HG03108 (cell line): ENCODE data around the gene DEPDC5.

Experiments used
- ATAC-seq: cut with Tn5 transposase; IDR thresholded peaks from one replicate; pipeline ENCODE4 v1.9.1; 2021; ENCODE audit warnings: moderate library complexity; ENCODE audit not compliant: unreplicated experiment

DEPDC5 gene

DNA sequence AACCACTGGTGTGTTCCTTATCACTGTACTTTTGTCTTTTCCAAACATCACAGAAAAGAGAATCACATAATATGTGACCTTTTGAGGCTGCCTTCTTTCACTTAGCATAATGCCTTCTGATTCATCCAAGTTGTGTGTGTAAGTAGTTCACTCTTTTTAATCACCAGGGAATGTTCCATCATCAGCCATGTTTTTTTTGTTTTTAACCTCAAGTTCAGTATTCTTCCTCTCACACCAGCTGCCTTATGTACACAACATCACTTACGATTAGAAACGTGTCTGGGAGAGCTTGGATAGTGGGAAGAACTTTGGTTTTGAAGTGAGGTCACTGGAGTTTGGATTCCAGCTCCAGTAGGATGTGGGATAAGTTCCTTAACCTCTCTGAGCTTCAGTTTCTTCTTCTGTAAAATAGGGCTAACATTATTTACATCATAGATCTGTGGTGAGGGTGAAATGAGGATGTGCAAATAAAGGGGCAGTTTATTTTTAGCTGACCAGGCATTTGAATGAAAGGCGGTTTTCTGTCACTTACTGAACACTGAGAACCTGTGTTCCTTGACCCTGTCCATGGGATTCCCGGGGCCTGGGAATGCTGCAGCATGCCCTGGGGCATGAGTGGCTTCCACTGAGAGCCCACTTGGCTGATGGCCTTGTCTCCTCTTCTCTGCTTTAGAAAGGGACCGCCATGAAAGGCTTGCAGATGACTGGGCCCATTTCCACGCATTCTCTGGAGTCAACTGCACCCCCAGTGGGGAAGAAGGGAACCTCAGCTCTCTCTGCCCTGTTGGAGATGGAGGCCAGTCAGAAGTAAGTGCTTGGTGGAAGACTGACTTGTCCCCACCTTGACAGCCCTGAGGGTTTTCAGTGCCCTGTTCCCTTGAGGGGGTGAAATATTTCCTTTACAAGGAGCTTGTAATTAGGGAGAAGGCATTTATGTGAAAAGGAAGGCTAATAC, 92.6 kb downstream of the DEPDC5 start:
- ATAC-seq = no peak

GRCh38 chr22:31848411-31848810, 94.6 kb downstream of the DEPDC5 start:
- ATAC-seq = no peak

DNA sequence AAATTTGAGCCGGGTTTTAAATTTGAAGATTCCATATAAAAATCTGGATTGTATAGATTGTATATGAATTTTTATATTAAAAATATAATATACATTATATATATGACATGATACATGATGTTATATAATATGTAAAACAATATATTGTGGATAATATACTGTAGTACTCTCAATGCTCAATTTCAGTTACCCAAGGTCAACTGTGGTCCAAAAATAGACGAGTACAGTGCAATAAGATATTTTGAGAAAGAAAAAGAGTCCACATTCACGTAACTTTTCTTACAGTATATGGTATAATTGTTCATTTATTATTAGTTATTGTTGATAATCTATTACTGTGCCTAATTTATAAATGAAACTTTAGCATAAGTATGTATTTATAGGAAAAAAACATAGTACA, 96.3 kb downstream of the DEPDC5 start:
- no peak for ATAC-seq

GRCh38 chr22:31852691-31853421, 99.0 kb downstream of the DEPDC5 start:
- no peak for ATAC-seq

DNA sequence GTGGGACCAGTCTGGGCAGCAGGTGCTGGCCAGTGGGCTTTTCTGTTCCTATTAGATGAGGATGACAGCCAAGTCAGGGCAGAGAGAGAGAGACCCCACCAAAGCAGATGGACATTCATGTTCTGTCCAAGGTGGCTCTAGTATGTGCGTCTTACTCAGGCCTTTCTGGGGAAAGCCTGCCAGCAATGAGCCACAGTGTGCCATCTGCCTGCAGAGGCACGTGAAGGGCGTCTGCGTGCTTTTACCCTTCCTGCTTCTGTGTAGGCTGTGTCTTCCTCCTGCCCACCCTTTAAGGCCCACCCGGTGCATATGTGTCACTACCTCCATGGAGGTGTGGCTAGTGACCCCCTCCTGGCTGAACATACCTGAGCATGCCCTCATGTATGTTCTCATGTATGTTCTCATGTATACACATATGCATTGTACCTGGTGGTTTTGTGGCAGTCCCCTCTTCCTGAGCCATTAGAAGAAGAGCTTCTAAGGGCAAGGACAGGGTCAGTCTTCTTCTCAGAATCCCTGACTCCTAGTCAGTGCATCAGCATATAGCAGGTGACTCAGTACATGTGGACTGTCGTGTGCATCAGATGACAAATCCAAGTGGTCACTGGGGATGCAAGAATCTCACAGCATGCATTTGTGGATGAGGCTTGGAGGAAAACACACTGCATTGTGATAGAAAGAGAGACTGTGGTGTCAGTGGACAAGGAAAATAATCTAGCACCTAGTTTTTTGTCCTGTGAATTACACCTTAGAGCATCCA, 100.1 kb downstream of the DEPDC5 start:
- no peak for ATAC-seq

DNA sequence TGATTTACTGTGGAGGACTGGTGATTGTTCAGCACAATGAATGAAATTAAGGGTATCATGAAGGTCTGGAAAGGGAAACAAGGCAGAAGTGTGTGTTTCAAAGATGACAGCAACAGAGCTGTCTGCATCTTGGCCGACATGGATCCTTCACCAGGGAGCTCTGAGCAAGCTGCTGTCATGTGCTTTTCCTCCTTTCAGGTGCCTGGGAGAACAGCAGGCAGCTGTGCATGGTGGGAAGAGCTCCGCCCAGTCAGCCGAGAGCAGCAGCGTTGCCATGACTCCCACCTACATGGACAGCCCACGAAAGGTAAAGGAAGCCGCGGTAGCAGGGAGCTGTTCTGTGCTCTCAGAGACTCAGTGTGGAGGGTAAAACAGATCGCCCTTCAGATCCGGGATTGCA, 103.4 kb downstream of the DEPDC5 start:
- no peak for ATAC-seq

DNA sequence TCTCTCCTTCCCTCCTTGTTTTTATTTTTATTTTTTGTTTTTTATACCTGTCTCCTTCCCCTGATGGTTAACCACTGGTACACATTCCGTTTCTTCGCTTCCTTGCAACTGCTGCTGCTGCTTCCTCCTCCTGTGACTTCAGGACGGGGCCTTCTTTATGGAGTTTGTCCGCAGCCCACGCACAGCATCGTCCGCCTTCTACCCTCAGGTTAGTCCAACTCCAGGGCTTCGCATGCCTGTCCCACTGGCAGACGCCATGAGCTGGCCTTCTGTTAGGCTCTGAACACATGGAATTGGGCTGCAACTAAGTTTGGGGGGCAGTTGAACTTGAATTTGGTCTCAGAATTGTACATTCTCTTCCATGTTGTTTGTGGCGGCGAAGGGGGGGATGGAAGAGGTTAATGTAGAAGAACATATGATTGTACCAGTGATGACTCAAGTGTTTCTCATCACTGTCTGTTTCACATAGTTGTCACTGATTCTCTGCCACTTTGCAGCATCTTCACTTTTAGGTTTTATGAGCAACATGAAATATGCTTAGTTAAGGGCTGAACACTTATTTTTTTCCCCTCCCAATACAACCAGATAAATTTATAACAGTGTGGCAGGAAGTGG, 107.5 kb downstream of the DEPDC5 start:
- no peak for ATAC-seq

DNA sequence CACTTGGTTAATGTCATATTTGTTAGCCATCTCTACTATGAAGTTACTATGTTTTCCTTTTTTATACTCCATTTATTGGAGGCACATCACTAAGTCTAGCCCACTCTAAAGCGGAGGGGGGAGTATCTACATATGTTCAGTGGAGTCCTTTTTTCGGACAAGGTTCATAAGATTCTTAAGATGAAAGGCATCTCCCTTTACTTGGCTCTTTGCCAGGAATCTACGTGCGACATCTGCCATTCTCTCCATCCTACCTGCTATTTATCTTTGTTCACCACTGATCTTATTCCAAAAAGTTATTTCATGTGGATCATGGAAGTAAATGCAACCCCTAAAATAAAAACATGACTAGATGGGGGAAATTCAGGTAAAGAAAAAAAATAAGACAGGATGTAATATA, 113.1 kb downstream of the DEPDC5 start:
- ATAC-seq = no peak

DNA sequence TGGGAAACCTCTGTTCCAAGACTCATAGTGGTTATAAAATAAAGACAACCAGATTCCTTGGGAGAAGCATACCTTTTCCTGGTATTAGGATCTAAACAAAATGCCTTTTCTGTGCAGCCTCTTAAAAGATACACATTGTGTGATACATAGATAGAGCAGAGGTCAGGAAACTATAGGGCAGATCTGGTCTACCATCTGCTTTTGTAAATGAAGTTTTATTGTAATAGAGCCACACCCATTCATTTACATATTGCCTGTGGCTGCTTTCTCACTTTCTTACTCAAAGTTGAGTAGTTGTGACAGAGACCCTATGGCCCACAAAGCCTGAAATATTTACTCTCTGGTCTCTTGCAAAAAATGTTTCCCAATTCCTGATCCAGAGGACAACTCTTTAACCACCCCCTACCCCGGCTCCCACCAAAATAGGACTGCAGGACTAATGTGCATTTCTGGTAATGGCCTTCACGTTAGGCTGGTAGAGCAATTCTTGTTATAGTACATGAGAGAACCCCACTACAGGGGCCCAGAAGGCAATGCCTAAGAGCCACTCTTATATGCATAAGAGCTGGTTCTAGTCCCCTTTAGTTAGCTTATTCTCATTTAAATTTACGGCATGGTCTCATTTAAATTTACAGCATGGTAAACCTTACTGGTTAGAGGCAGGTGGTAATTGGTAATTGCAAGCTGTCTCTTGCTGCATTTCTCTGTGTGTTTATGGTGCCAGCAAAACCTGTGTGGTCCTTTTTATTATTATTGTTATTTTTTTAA, 113.8 kb downstream of the DEPDC5 start:
- no peak for ATAC-seq

GRCh38 chr22:31869739-31870138, 115.9 kb downstream of the DEPDC5 start:
- no peak for ATAC-seq

GRCh38 chr22:31870890-31871289, 117.1 kb downstream of the DEPDC5 start:
- ATAC-seq = no peak

GRCh38 chr22:31871480-31871879, 117.7 kb downstream of the DEPDC5 start:
- ATAC-seq = no peak

GRCh38 chr22:31872209-31872608, 118.4 kb downstream of the DEPDC5 start:
- ATAC-seq = no peak

GRCh38 chr22:31874821-31875220, 121.0 kb downstream of the DEPDC5 start:
- ATAC-seq = no peak

GRCh38 chr22:31876156-31876920, 122.5 kb downstream of the DEPDC5 start:
- ATAC-seq = no peak

GRCh38 chr22:31879585-31879984, 125.8 kb downstream of the DEPDC5 start:
- no peak for ATAC-seq

DNA sequence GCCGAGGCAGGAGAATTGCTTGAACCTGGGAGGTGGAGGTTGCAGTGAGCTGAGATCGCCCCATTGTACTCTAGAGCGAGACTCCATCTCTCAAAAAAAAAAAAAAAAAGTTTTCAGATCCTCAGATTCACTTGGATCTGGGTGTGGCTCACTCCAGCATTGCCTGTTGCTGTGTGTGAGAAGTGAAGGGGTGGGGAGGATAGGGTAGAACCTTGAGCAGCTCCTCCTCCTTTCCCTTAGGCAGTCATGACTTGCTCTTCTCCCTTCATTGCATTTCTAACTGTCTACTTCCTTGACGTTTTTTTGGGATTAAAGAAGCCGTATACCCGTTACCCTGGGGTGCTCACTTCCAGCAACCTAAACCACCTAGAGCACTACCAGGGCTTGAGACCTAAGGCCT, 127.4 kb downstream of the DEPDC5 start:
- ATAC-seq = no peak

- ATAC-seq = no peak
Measured at GRCh38 chr22:31881865-31882264, 128.0 kb downstream of the DEPDC5 start.

DNA sequence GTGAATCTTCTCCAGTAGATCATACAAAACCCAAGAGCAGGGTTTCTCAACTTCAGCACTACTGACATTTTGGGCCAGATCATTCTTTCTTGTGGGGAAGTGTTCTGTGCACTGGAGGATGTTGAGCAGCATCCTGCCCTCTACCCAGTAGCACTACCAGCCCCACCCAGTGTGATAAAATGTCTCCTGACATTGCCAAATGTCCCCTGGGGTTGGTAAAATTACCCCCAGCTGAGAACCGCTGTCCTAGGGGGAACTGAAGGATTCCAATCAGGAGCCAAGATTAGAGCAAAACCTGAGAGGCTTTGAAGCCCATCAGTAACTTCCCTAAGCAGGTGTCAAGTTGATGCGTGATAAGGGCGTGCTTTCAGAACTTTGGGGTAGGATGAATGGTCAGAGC, 129.2 kb downstream of the DEPDC5 start:
- ATAC-seq = no peak
